H1 (cell line): ENCODE data around the gene IL21R. TPM values are rescaled to one million over a fixed set of nuclear protein-coding genes. Genes with fewer than 3 reads are reported as not detected.

ENCODE experiments used
- CTCF ChIA-PET: fragments of 300-600 bp; sonication (Branson Sonifier 250); formaldehyde crosslinking; loops from one replicate; lab custom pipeline; 2021; ENCODE audit not compliant: partially characterized antibody; lab: Charles Lee
- POLR2A ChIA-PET: fragments of 300-600 bp; sonication (Branson Sonifier 250); formaldehyde crosslinking; loops from one replicate; lab custom pipeline; 2021; ENCODE audit warnings: inconsistent platforms; ENCODE audit not compliant: partially characterized antibody; lab: Charles Lee
- DNase-seq, 2 experiments: peaks; one replicate each; pipeline versions ENCODE4 v3.0.0 to v3.0.0-alpha.2; 2010 to 2022; ENCODE audit warnings: low spot score in 2 of 2, low read depth in 1 of 2, mixed read lengths in 1 of 2
- FAIRE-seq: peaks from 2 replicates; lab custom pipeline; 2011; peaks lifted over from hg19 to GRCh38; lab: Jason Lieb, UNC
- H2AFZ ChIP-seq: 2 replicates; pipeline ENCODE4 v1.8.1; 2012; ENCODE audit warnings: low read length, inconsistent platforms
- H2AK5ac ChIP-seq: 2 replicates; pipeline ENCODE4 v1.6.1; 2013; ENCODE audit warnings: low read depth, low read length
- H2BK120ac ChIP-seq: replicated peaks from 2 replicates; pipeline ENCODE3; 2013; ENCODE audit warnings: low read depth, low read length, inconsistent platforms
- H2BK12ac ChIP-seq: 2 replicates; pipeline ENCODE4 v1.6.1; 2013; ENCODE audit warnings: low read depth, low read length
- H2BK15ac ChIP-seq: 2 replicates; pipeline ENCODE4 v1.6.1; 2013; ENCODE audit warnings: low read length
- H2BK20ac ChIP-seq: 2 replicates; pipeline ENCODE4 v1.6.1; 2013; ENCODE audit warnings: low read length
- H2BK5ac ChIP-seq: 2 replicates; pipeline ENCODE4 v1.6.1; 2013; ENCODE audit warnings: low read depth, low read length
- H3K14ac ChIP-seq: 2 replicates; pipeline ENCODE4 v1.6.1; 2013; ENCODE audit warnings: inconsistent platforms; ENCODE audit not compliant: insufficient read length
- H3K18ac ChIP-seq: 2 replicates; pipeline ENCODE4 v1.6.1; 2013; ENCODE audit warnings: low read length; ENCODE audit errors: extremely low read depth
- H3K23ac ChIP-seq: 2 replicates; pipeline ENCODE4 v1.6.1; 2013; ENCODE audit warnings: inconsistent platforms; ENCODE audit not compliant: insufficient read length
- H3K23me2 ChIP-seq: 2 replicates; pipeline ENCODE4 v1.6.1; 2013; ENCODE audit warnings: low read depth, low read length
- H3K27ac ChIP-seq: 2 replicates; pipeline ENCODE4 v1.6.1; 2011; ENCODE audit warnings: low read depth, low read length, inconsistent platforms
- H3K27me3 ChIP-seq, 4 experiments: replicated peaks in 1 of 4; 1 replicate in 1 of 4; 2 replicates in 3 of 4; pipeline versions ENCODE4 v1.6.1 to v1.8.1; 2011 to 2013; ENCODE audit warnings: low read length in 3 of 4, mild to moderate bottlenecking in 3 of 4, inconsistent platforms in 2 of 4, mixed read lengths in 2 of 4, moderate library complexity in 1 of 4; ENCODE audit not compliant: control insufficient read depth in 3 of 4, insufficient read depth in 3 of 4; ENCODE audit errors: extremely low read depth in 1 of 4
- H3K36me3 ChIP-seq, 4 experiments: 2 replicates each; pipeline versions ENCODE4 v1.6.1 to v1.8.1; 2011 to 2013; ENCODE audit warnings: mild to moderate bottlenecking in 4 of 4, low read length in 3 of 4, moderate library complexity in 2 of 4, control low read depth in 1 of 4, inconsistent platforms in 1 of 4; ENCODE audit not compliant: insufficient read depth in 4 of 4, control insufficient read depth in 2 of 4
- H3K4ac ChIP-seq: replicated peaks from 2 replicates; pipeline ENCODE3; 2013; ENCODE audit warnings: low read length, low read depth, mixed read lengths, inconsistent platforms; ENCODE audit not compliant: insufficient read length
- H3K4me1 ChIP-seq, 4 experiments: replicated peaks in 1 of 4; 1 replicate in 1 of 4; 2 replicates in 3 of 4; pipeline versions ENCODE4 v1.6.1 to v1.8.1; 2011 to 2013; ENCODE audit warnings: low read length in 3 of 4, inconsistent platforms in 2 of 4, mixed read lengths in 1 of 4; ENCODE audit not compliant: insufficient read depth in 4 of 4, control insufficient read depth in 3 of 4
- H3K4me2 ChIP-seq, 2 experiments: 2 replicates each; pipeline versions ENCODE4 v1.6.1 to v1.8.1; 2011 to 2013; ENCODE audit warnings: low read depth in 2 of 2, low read length in 2 of 2, control low read depth in 1 of 2, inconsistent platforms in 1 of 2, mild to moderate bottlenecking in 1 of 2; ENCODE audit not compliant: insufficient read depth in 1 of 2
- H3K4me3 ChIP-seq, 4 experiments: fragments of 200-600, 300-600 bp in 1 of 4; sonication (generic), shearing (Covaris generic), sonication (Bioruptor Twin) in 1 of 4; 2 replicates each; pipeline versions ENCODE4 v1.5.1 to v1.8.1; 2011 to 2016; ENCODE audit warnings: low read length in 4 of 4, low read depth in 3 of 4, control low read depth in 2 of 4, inconsistent platforms in 2 of 4, mild to moderate bottlenecking in 2 of 4, mixed read lengths in 1 of 4, moderate library complexity in 1 of 4; ENCODE audit not compliant: insufficient read depth in 2 of 4; ENCODE audit errors: extremely low read depth in 1 of 4
- H3K56ac ChIP-seq: replicated peaks from 2 replicates; pipeline ENCODE3; 2013; ENCODE audit warnings: low read depth, mild to moderate bottlenecking, mixed read lengths, low read length, inconsistent platforms; ENCODE audit not compliant: insufficient read length
- H3K79me1 ChIP-seq: 2 replicates; pipeline ENCODE4 v1.6.1; 2013; ENCODE audit warnings: low read depth, low read length, control low read depth
- H3K79me2 ChIP-seq, 2 experiments: 2 replicates each; pipeline versions ENCODE4 v1.6.1 to v1.8.1; 2012 to 2013; ENCODE audit warnings: low read length in 2 of 2, mild to moderate bottlenecking in 2 of 2, inconsistent platforms in 1 of 2; ENCODE audit not compliant: insufficient read depth in 2 of 2, control insufficient read depth in 1 of 2
- H3K9ac ChIP-seq, 4 experiments: replicated peaks in 1 of 4; 1 replicate in 1 of 4; 2 replicates in 3 of 4; pipeline versions ENCODE4 v1.6.1 to v1.8.1; 2011 to 2013; ENCODE audit warnings: low read depth in 3 of 4, low read length in 3 of 4, control low read depth in 2 of 4, mild to moderate bottlenecking in 2 of 4, moderate library complexity in 2 of 4, inconsistent platforms in 1 of 4; ENCODE audit errors: extremely low read depth in 1 of 4
- H3K9me3 ChIP-seq, 2 experiments: 2 replicates each; pipeline versions ENCODE4 v1.6.1 to v1.8.1; 2012 to 2013; ENCODE audit warnings: mild to moderate bottlenecking in 2 of 2, moderate library complexity in 2 of 2, control low read depth in 1 of 2, inconsistent platforms in 1 of 2, low read depth in 1 of 2, low read length in 1 of 2, mixed read lengths in 1 of 2; ENCODE audit not compliant: insufficient read depth in 2 of 2
- H4K20me1 ChIP-seq, 2 experiments: replicated peaks in 1 of 2; 2 replicates each; pipeline versions ENCODE3 to v1.8.1; 2011 to 2013; ENCODE audit warnings: inconsistent platforms in 2 of 2, low read length in 2 of 2, mild to moderate bottlenecking in 1 of 2; ENCODE audit not compliant: insufficient read depth in 2 of 2, control insufficient read depth in 1 of 2
- H4K5ac ChIP-seq: 2 replicates; pipeline ENCODE4 v1.6.1; 2013; ENCODE audit warnings: low read length, low read depth, mixed read lengths, inconsistent platforms; ENCODE audit not compliant: insufficient read length
- H4K8ac ChIP-seq: 2 replicates; pipeline ENCODE4 v1.8.0; 2013; ENCODE audit warnings: mild to moderate bottlenecking, moderate library complexity, low read length, inconsistent platforms; ENCODE audit not compliant: insufficient read depth; ENCODE audit errors: extremely low read depth
- H4K91ac ChIP-seq: replicated peaks from 2 replicates; pipeline ENCODE3; 2013; ENCODE audit warnings: low read length, mixed read lengths, inconsistent platforms; ENCODE audit not compliant: insufficient read length
- CBX8 ChIP-seq: fragments of 300-800, 300-1000 bp; sonication (generic); IDR thresholded peaks from 2 replicates; pipeline ENCODE4 v1.7.1; 2016; ENCODE audit warnings: low read depth, low read length, borderline replicate concordance
- CTCF ChIP-seq, 3 experiments: IDR thresholded peaks; 1 replicate in 2 of 3; 2 replicates in 1 of 3; pipeline versions ENCODE4 v1.5.1 to v1.6.1; 2011; ENCODE audit warnings: low read length in 3 of 3, mild to moderate bottlenecking in 3 of 3, inconsistent platforms in 2 of 3, low read depth in 1 of 3, moderate library complexity in 1 of 3; ENCODE audit not compliant: insufficient read depth in 1 of 3; ENCODE audit errors: control extremely low read depth in 1 of 3
- EGR1 ChIP-seq: IDR thresholded peaks from 2 replicates; pipeline ENCODE4 v1.6.1; 2011; ENCODE audit warnings: low read depth, low read length, borderline replicate concordance
- JUND ChIP-seq: IDR thresholded peaks from 2 replicates; pipeline ENCODE4 v1.6.1; 2011; ENCODE audit warnings: mild to moderate bottlenecking, improper control_type of control experiment, low read length
- KDM1A ChIP-seq: fragments of 200-600, 300-600 bp; sonication (generic); IDR thresholded peaks from 2 replicates; pipeline ENCODE4 v1.7.1; 2016; ENCODE audit warnings: mild to moderate bottlenecking, low read length, borderline replicate concordance
- POLR2AphosphoS5 ChIP-seq: IDR thresholded peaks from 2 replicates; pipeline ENCODE4 v1.6.1; 2011; ENCODE audit warnings: low read depth, low read length
- RAD21 ChIP-seq, 2 experiments: IDR thresholded peaks in 1 of 2; conservative IDR thresholded peaks in 1 of 2; 2 replicates each; pipeline ENCODE4 v1.6.1; 2011; ENCODE audit warnings: low read depth in 2 of 2, low read length in 2 of 2, improper control_type of control experiment in 1 of 2, inconsistent platforms in 1 of 2, mild to moderate bottlenecking in 1 of 2, moderate library complexity in 1 of 2
- RNF2 ChIP-seq: fragments of 200-900, 300-1000 bp; sonication (generic); IDR thresholded peaks from 2 replicates; pipeline ENCODE4 v1.7.1; 2016; ENCODE audit warnings: borderline replicate concordance, low read depth, mild to moderate bottlenecking, antibody characterized with exemption, low read length; ENCODE audit not compliant: poor library complexity, severe bottlenecking; ENCODE audit errors: missing control alignments
- TAF7 ChIP-seq: optimal IDR thresholded peaks from 2 replicates; pipeline ENCODE3; 2011; ENCODE audit warnings: low read depth, mild to moderate bottlenecking, inconsistent platforms, low read length, moderate library complexity, borderline replicate concordance
- WGBS, 2 experiments: shearing (Covaris generic) in 1 of 2; methylation state at CpG; one replicate each; pipeline versions ENCODE4 v1.1.6 to v1.1.7; 2013 to 2015; ENCODE audit warnings: low lambda C conversion rate in 2 of 2, mixed read lengths in 2 of 2, inconsistent platforms in 1 of 2, low coverage in 1 of 2, missing lambda C conversion rate in 1 of 2; ENCODE audit not compliant: insufficient replicate concordance in 2 of 2, insufficient coverage in 1 of 2, insufficient read length in 1 of 2; ENCODE audit errors: extremely low coverage in 1 of 2, missing lambda C conversion rate in 1 of 2; 5-methylcytosine and 5-hydroxymethylcytosine counted together
- polyA plus RNA-seq, 7 experiments: library from polyadenylated mRNA; depleted of rRNA in 3 of 7; stranded (reverse) in 5 of 7; unstranded in 2 of 7; fragments of >200 nt in 5 of 7; fragments of 200-250 nt in 2 of 7; gene quantifications; 1 replicate in 5 of 7; 2 replicates in 1 of 7; 4 replicates in 1 of 7; pipeline versions ENCODE4 v1.2.1 to v1.2.3, GENCODE V29; 2011 to 2013; ENCODE audit warnings: missing spikeins in 2 of 7, mixed read lengths in 2 of 7
- total RNA-seq: library from RNA; stranded (reverse); fragmentation: NEBNext Ultra II Directional; extraction: Animal tissue kit (Norgen Biotek cat#: 25700); gene quantifications from 2 replicates; pipeline ENCODE4 v1.2.1, GENCODE V29; 2021

IL21R gene
- total and polyA plus RNA-seq, 2 of the 8 experiments (the other 6 are each of a cell fraction or from before 2014, with no cell fraction given): 0.34 to 0.70 TPM

GRCh38 chr16:27450196-27450549 is 48.2 kb downstream of the IL21R start:
- H3K18ac ChIP-seq: no peak overlapping the region
- no peaks in the 10 kb centered on the region for H3K79me1 ChIP-seq
- H3K9me3 ChIP-seq: peaks cover 2 to 7% of the 10 kb centered on the region in 2 experiments; a peak in 3 of 4 replicates
- CTCF ChIA-PET: interaction anchor here (0.6 to 2.1 kb wide), 9 partner anchors 12 to 409 kb away, joined by 3 to 6 read pairs (median 3); no protein-coding TSS in a partner anchor
- H3K9ac ChIP-seq: no peak overlapping the region
- no peak overlapping the region for H2BK20ac ChIP-seq
- H3K79me2 ChIP-seq: no peaks in the 10 kb centered on the region
- H2AK5ac ChIP-seq: no peak overlapping the region
- H2BK12ac ChIP-seq: no peak overlapping the region
- H4K5ac ChIP-seq: no peak overlapping the region
- H3K27me3 ChIP-seq: no peaks in the 10 kb centered on the region; a peak in 1 of 7 replicates
- POLR2A ChIA-PET: interaction anchor here (1.3 to 1.5 kb wide), 2 partner anchors 9 to 13 kb away, joined by 3 to 6 read pairs; no protein-coding TSS in a partner anchor
- H4K8ac ChIP-seq: no peak overlapping the region
- H3K36me3 ChIP-seq: no peaks in the 10 kb centered on the region
- H2BK120ac ChIP-seq: no peak overlapping the region
- no peak overlapping the region for H2BK5ac ChIP-seq
- peaks cover 0 to 2% of the 10 kb centered on the region in 2 experiments for H4K20me1 ChIP-seq
- H3K4ac ChIP-seq: no peak overlapping the region
- no peak overlapping the region for H2BK15ac ChIP-seq
- H3K4me3 ChIP-seq: no peak overlapping the region
- DNase-seq (no peak), FAIRE-seq (no peak)
- H3K23ac ChIP-seq: no peak overlapping the region
- no peak overlapping the region for H4K91ac ChIP-seq
- H3K4me2 ChIP-seq: no peak overlapping the region
- no peak overlapping the region for H3K56ac ChIP-seq
- 85% methylated on average over 5 of the region's 5 CpGs; no CpG with 5 or more reads in 1 of the 2 experiments for WGBS, 2 experiments
- no peak overlapping the region for H2AFZ ChIP-seq
- H3K27ac ChIP-seq: no peak overlapping the region
- no peaks in the 10 kb centered on the region; the same call in 1 of the 2 replicates for H3K23me2 ChIP-seq
- peaks cover 0 to 2% (median 0%) of the 10 kb centered on the region in 4 experiments; a peak in 1 of 7 replicates for H3K4me1 ChIP-seq
- no peak overlapping the region for H3K14ac ChIP-seq
- TF ChIP-seq TAF7: no peak
- TF ChIP-seq KDM1A: no peak
- no peak for TF ChIP-seq RNF2
- no peak for TF ChIP-seq CTCF (IDR thresholded peaks at IDR 0.05; ENCODE audit: control extremely low read depth in 1 of 3, insufficient read depth in 1 of 3, low read depth in 1 of 3, low read length in 3 of 3)
- no peak for TF ChIP-seq CBX8
- TF ChIP-seq JUND: no peak
- no peak for TF ChIP-seq EGR1
- no peak for TF ChIP-seq RAD21 (IDR thresholded peaks at IDR 0.05 in 1 of 2, conservative IDR thresholded peaks at IDR 0.05 in 1 of 2; ENCODE audit: low read depth in 2 of 2, low read length in 2 of 2)
- TF ChIP-seq POLR2AphosphoS5: no peak
